Fibroblast of lung (primary cell): Measurements from ENCODE around the gene TAC3.

ENCODE experiments used
- EZH2 ChIP-seq: IDR thresholded peaks from 2 replicates; pipeline ENCODE4 v1.5.1; 2012; ENCODE audit warnings: low read length, control low read depth, mild to moderate bottlenecking; ENCODE audit errors: missing control alignments
- TF ChIP-seq, protein P1 (sequence below), 2 donors: IDR thresholded peaks in 1 of 2; conservative IDR thresholded peaks in 1 of 2; 1 replicate in 1 of 2; 2 replicates in 1 of 2; pipeline ENCODE4 v1.5.1; 2011 to 2012; ENCODE audit warnings: low read length in 2 of 2, control low read depth in 1 of 2, inconsistent platforms in 1 of 2, low read depth in 1 of 2, mild to moderate bottlenecking in 1 of 2

DNA sequence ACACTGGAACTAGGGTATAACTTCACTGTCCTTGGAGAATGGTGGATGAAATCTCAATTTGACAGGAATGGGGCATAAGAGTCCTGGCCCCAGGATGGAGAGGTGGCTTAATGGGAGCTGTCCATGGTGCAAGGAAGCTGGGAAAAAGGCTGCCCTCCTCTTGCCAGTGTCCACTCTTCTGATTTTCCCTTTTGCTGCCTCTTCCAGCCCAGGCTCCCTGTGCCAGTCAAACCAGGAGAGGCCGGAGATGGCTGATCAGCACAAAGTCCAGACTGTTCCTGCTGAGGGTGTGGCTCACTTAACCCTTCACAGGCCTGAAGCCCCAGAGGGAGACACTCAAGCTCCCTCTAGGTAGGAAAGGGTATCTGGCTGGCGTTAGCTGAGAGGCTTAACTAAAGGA is 33.6 kb upstream of the TAC3 start, which contains the start of gene MYO1A:
- TF ChIP-seq, protein P1, sequence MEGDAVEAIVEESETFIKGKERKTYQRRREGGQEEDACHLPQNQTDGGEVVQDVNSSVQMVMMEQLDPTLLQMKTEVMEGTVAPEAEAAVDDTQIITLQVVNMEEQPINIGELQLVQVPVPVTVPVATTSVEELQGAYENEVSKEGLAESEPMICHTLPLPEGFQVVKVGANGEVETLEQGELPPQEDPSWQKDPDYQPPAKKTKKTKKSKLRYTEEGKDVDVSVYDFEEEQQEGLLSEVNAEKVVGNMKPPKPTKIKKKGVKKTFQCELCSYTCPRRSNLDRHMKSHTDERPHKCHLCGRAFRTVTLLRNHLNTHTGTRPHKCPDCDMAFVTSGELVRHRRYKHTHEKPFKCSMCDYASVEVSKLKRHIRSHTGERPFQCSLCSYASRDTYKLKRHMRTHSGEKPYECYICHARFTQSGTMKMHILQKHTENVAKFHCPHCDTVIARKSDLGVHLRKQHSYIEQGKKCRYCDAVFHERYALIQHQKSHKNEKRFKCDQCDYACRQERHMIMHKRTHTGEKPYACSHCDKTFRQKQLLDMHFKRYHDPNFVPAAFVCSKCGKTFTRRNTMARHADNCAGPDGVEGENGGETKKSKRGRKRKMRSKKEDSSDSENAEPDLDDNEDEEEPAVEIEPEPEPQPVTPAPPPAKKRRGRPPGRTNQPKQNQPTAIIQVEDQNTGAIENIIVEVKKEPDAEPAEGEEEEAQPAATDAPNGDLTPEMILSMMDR (conservative IDR thresholded peaks at IDR 0.05 in 1 of 2, IDR thresholded peaks at IDR 0.05 in 1 of 2; ENCODE audit: low read depth in 1 of 2, low read length in 2 of 2), result no peak
- no peak for TF ChIP-seq EZH2
